Measurements from ENCODE around the gene CNTF.

CNTF gene

DNA sequence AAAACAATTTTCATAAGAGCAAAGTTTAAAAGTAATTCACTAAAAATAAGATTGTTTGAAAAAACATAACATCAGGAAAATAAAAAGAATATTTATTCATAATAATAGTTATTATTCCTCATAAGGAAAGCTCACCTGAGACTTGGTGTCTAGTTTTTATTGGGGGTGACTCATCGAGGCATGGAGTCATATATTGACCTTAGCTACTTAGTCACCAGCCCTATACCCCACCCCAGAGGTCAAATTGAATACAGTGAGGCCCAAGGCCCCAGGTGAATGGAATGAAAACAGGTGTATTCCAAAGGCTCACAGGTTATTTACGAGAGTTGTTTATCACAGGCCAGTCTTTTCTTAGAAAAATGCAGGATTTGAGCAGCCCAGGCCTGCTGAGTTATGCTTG, 36.9 kb downstream of the CNTF start:
- Histone ChIP-seq H3K79me2 (ENCODE audit: insufficient read depth, low read length) (no peaks in the 10 kb centered on the region), H3K9me3 (ENCODE audit: low read length) (no peaks in the 10 kb centered on the region), H4K20me1 (ENCODE audit: insufficient read depth, low read length) (no peaks in the 10 kb centered on the region), H3F3A (ENCODE audit: insufficient read depth, low read length) (no peaks in the 10 kb centered on the region), H3K27ac (ENCODE audit: low read depth, low read length, poor library complexity, severe bottlenecking) (no peak overlapping the region), H3K9me2 (ENCODE audit: low read depth, low read length) (no peaks in the 10 kb centered on the region), H3K4me3 (ENCODE audit: low read depth, low read length, poor library complexity, severe bottlenecking) (no peak overlapping the region), H3K36me3 (ENCODE audit: insufficient read depth, low read length) (no peaks in the 10 kb centered on the region), H3K4me1 (ENCODE audit: insufficient read depth, low read length, severe bottlenecking) (no peaks in the 10 kb centered on the region), H3K27me3 (ENCODE audit: insufficient read depth, low read length) (no peaks in the 10 kb centered on the region), H2AFZ (ENCODE audit: low read length) (no peak overlapping the region), H3K4me2 (ENCODE audit: low read length) (no peak overlapping the region), H3K9ac (ENCODE audit: low read length) (no peak overlapping the region)
- no peak for TF ChIP-seq EZH2 (IDR thresholded peaks at IDR 0.05; ENCODE audit: borderline replicate concordance, low read length)
- TF ChIP-seq, protein P1, sequence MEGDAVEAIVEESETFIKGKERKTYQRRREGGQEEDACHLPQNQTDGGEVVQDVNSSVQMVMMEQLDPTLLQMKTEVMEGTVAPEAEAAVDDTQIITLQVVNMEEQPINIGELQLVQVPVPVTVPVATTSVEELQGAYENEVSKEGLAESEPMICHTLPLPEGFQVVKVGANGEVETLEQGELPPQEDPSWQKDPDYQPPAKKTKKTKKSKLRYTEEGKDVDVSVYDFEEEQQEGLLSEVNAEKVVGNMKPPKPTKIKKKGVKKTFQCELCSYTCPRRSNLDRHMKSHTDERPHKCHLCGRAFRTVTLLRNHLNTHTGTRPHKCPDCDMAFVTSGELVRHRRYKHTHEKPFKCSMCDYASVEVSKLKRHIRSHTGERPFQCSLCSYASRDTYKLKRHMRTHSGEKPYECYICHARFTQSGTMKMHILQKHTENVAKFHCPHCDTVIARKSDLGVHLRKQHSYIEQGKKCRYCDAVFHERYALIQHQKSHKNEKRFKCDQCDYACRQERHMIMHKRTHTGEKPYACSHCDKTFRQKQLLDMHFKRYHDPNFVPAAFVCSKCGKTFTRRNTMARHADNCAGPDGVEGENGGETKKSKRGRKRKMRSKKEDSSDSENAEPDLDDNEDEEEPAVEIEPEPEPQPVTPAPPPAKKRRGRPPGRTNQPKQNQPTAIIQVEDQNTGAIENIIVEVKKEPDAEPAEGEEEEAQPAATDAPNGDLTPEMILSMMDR (IDR thresholded peaks at IDR 0.05; ENCODE audit: low read length): no peak

DNA sequence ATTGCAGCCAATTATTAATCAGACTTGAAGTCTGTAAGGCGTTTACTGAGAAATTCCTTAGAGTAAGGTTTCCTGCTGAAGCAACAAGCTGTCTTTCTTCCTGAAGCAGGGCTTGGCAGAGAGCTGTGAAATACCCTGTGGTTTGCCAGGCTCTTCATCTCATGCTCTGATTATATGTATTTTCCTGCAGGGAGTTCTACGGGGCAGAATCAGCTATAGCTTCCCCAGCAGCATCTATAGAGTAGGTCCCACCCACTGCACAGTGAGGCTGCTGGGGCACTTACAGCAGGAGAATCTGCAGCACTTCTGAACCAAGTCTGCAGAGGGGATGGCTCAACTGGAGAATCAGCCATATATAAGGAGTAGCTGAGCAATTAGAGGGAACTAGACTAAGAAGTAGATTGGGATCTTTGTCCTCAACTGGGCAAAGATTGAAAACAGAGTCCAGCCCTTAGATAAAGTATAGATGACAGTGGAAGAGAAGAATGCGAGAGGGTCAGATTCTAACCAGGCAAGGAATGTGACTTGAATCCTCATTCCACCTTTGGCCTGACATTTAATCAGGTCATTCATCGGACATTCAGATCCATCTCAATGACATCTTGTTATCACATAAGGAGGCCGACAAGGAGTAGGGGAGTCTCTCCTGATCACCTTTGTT, 37.6 kb downstream of the CNTF start:
- Histone ChIP-seq H3K4me1 (ENCODE audit: insufficient read depth, low read length, severe bottlenecking) (no peaks in the 10 kb centered on the region), H3K9ac (ENCODE audit: low read length) (no peak overlapping the region), H3K79me2 (ENCODE audit: insufficient read depth, low read length) (no peaks in the 10 kb centered on the region), H3F3A (ENCODE audit: insufficient read depth, low read length) (no peaks in the 10 kb centered on the region), H3K4me2 (ENCODE audit: low read length) (no peak overlapping the region), H2AFZ (ENCODE audit: low read length) (no peak overlapping the region), H3K36me3 (ENCODE audit: insufficient read depth, low read length) (no peaks in the 10 kb centered on the region), H3K27ac (ENCODE audit: low read depth, low read length, poor library complexity, severe bottlenecking) (no peak overlapping the region), H3K27me3 (ENCODE audit: insufficient read depth, low read length) (no peaks in the 10 kb centered on the region), H3K4me3 (ENCODE audit: low read depth, low read length, poor library complexity, severe bottlenecking) (no peak overlapping the region), H3K9me2 (ENCODE audit: low read depth, low read length) (no peaks in the 10 kb centered on the region), H3K9me3 (ENCODE audit: low read length) (no peaks in the 10 kb centered on the region), H4K20me1 (ENCODE audit: insufficient read depth, low read length) (no peaks in the 10 kb centered on the region)
- TF ChIP-seq EZH2 (IDR thresholded peaks at IDR 0.05; ENCODE audit: borderline replicate concordance, low read length): no peak
- TF ChIP-seq, protein P1 (IDR thresholded peaks at IDR 0.05; ENCODE audit: low read length): no peak

DNA sequence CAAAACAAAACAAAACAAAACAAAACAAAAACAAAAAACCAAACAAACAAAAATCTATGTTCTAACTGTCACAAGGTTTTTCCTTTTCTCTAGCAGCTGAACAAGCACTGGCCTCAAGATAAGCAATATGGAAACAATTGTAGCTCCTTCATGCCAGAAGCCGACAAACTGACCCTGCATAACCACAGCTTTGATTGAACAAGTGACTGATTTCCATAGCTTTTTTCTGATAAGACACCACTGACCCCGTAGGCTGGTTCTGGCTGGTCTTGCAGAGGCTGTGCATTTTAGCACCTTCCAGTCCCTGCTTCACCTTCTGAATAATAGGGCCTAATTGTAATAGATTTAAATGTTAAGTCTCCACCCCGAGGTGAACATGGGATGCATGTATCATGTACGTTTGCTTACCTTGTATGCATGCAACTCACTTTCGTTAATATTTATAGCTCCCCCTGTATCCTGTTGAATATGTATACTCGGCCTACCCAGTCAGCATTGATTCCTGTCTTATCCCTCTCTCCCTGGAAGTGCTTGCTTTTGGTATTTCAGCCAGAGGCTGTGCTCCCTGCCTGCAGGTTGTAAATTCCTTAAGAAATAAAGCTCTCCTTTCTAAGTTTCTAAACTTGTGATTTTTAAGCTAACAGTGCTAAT, 49.6 kb downstream of the CNTF start:
- Histone ChIP-seq H3K4me2 (ENCODE audit: low read length) (no peak overlapping the region), H3K4me3 (ENCODE audit: low read depth, low read length, poor library complexity, severe bottlenecking) (no peak overlapping the region), H3F3A (ENCODE audit: insufficient read depth, low read length) (no peaks in the 10 kb centered on the region), H3K9me3 (ENCODE audit: low read length) (no peaks in the 10 kb centered on the region), H3K9ac (ENCODE audit: low read length) (no peak overlapping the region), H3K27me3 (ENCODE audit: insufficient read depth, low read length) (no peaks in the 10 kb centered on the region; the same call in 1 of the 2 replicates), H3K27ac (ENCODE audit: low read depth, low read length, poor library complexity, severe bottlenecking) (no peak overlapping the region), H4K20me1 (ENCODE audit: insufficient read depth, low read length) (no peaks in the 10 kb centered on the region), H3K9me2 (ENCODE audit: low read depth, low read length) (no peaks in the 10 kb centered on the region), H3K4me1 (ENCODE audit: insufficient read depth, low read length, severe bottlenecking) (no peaks in the 10 kb centered on the region), H3K79me2 (ENCODE audit: insufficient read depth, low read length) (no peaks in the 10 kb centered on the region), H2AFZ (ENCODE audit: low read length) (no peak overlapping the region), H3K36me3 (ENCODE audit: insufficient read depth, low read length) (no peaks in the 10 kb centered on the region)
- TF ChIP-seq EZH2 (IDR thresholded peaks at IDR 0.05; ENCODE audit: borderline replicate concordance, low read length): no peak
- TF ChIP-seq, protein P1 (IDR thresholded peaks at IDR 0.05; ENCODE audit: low read length): no peak
